IPS-15b (cell line): ENCODE measurements around the gene SCAPER.

Source experiments
- H3K27me3 ChIP-seq: one replicate; pipeline ENCODE4 v1.6.1; 2013; ENCODE audit warnings: low read length; ENCODE audit not compliant: control insufficient read depth, insufficient read depth
- H3K36me3 ChIP-seq: one replicate; pipeline ENCODE4 v1.6.1; 2013; ENCODE audit warnings: low read length; ENCODE audit not compliant: control insufficient read depth, insufficient read depth
- H3K4me1 ChIP-seq: one replicate; pipeline ENCODE4 v1.6.1; 2013; ENCODE audit warnings: mild to moderate bottlenecking, low read length; ENCODE audit not compliant: control insufficient read depth, insufficient read depth
- H3K4me3 ChIP-seq: one replicate; pipeline ENCODE4 v1.5.1; 2013; ENCODE audit warnings: low read depth, low read length
- H3K9ac ChIP-seq: one replicate; pipeline ENCODE4 v1.6.1; 2013; ENCODE audit warnings: low read depth, mild to moderate bottlenecking, low read length
- H3K9me3 ChIP-seq: one replicate; pipeline ENCODE4 v1.6.1; 2013; ENCODE audit warnings: mild to moderate bottlenecking, low read length; ENCODE audit not compliant: control insufficient read depth, insufficient read depth

The SCAPER gene

DNA sequence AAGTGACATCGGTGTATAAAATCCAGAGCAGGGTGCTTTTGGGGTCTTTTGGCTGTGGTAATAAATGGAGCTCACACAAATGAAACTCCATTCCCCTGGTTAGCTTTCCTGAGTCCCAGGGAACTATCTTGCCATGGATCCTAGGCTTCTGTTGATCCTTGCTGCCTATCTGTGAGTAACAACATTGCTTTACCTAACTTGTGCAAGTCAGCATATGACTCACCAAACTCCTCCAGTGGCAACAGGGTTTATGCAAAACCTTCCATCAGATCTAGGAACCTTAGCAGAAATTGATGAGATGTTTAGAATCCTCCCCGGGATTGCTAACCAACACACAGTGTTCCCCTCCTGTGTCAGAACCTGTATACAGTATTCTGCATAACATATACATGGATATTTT lies 105.4 kb downstream of the SCAPER start:
- Histone ChIP-seq H3K4me3 (no peak overlapping the region), H3K9ac (no peak overlapping the region), H3K36me3 (no peaks in the 10 kb centered on the region), H3K4me1 (no peaks in the 10 kb centered on the region), H3K27me3 (no peaks in the 10 kb centered on the region), H3K9me3 (no peaks in the 10 kb centered on the region)

- Histone ChIP-seq H3K9ac (no peak overlapping the region), H3K4me1 (peaks cover 8% of the 10 kb centered on the region), H3K4me3 (no peak overlapping the region), H3K27me3 (no peaks in the 10 kb centered on the region), H3K36me3 (no peaks in the 10 kb centered on the region), H3K9me3 (no peaks in the 10 kb centered on the region)
These were observed 109.9 kb downstream of the SCAPER start for GRCh38 chr15:76795217-76795616.

DNA sequence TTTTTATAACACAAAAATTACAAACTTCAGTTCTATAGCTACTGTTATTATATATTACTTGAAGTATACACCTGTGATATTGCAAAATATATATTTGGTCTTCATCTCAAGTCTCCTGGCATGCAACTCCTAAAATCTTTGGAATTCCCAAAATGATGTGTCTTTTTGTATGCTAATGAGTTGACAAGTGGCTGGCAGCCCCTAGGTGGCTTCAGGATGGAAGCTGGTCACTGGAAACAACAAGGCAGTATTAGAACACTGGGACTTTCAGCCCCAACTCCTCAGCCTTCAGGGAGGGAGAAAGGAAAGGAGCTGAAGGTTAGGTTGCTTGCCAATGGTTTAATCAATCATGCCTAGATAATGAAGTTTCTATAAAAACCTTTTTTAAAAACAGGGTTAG lies 112.0 kb downstream of the SCAPER start:
- no peak overlapping the region for H3K4me3 ChIP-seq
- peaks cover 8% of the 10 kb centered on the region for H3K4me1 ChIP-seq
- H3K27me3 ChIP-seq: no peaks in the 10 kb centered on the region
- no peak overlapping the region for H3K9ac ChIP-seq
- no peaks in the 10 kb centered on the region for H3K36me3 ChIP-seq
- H3K9me3 ChIP-seq: no peaks in the 10 kb centered on the region

DNA sequence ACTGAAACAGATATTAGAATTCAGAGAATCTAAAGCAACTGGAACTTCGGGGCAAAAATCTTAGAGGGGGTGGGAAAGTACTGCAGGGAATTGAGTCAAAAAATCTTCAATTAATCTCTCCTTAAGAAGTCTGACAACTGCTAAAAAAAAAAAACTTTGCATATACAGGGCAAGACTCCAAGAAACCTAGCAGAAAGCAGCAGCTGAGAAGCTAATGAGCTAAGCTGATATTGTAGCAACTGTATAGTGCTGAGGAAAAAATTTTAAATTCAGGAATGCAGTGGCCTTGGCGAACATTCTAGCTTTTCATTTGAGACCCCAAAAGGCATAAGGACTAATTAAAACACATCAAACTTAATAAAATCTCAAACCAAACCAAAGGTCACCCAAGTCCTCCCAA lies 113.6 kb downstream of the SCAPER start:
- Histone ChIP-seq H3K4me3 (no peak overlapping the region), H3K27me3 (no peaks in the 10 kb centered on the region), H3K9ac (no peak overlapping the region), H3K9me3 (no peaks in the 10 kb centered on the region), H3K4me1 (peaks cover 8% of the 10 kb centered on the region), H3K36me3 (no peaks in the 10 kb centered on the region)

DNA sequence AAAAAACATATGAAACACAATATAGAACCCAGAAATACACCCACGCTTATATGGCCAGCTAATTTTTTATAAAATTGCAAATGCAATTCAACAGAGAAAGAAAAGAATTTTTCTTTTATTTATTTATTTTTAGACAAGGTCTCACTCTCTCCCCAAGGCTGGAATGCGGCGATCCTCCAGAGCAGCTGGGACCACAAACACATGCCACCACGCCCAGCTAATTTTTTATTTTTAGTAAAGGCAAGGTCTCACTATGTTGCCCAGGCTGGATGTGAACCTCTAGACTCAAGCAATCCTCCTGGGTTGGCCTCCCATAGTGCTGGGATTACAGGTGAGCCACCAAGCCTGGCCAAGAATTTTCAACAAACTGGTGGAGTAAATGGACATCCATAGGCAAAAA lies 117.9 kb downstream of the SCAPER start:
- H3K4me1 ChIP-seq: no peaks in the 10 kb centered on the region
- H3K9me3 ChIP-seq: no peaks in the 10 kb centered on the region
- no peaks in the 10 kb centered on the region for H3K27me3 ChIP-seq
- H3K4me3 ChIP-seq: no peak overlapping the region
- no peak overlapping the region for H3K9ac ChIP-seq
- no peaks in the 10 kb centered on the region for H3K36me3 ChIP-seq

DNA sequence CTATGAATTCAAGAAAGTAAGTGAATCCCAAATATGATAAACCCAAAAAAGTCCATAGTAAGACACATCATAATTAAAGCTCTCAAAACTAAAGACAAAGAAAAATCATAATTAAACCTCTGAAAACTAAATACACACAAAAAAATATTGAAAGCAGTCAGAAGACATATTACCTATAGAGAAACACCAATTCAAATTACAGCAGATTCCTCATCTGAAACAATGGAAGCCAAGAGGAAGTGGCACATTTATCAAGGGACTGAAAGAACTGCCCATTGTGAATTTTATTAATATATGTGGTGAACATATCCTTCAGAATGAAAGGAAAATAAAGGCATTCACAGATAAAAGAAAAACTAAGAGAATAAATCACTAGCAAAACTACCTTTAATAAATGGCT lies 128.2 kb downstream of the SCAPER start:
- no peaks in the 10 kb centered on the region for H3K27me3 ChIP-seq
- H3K9ac ChIP-seq: no peak overlapping the region
- H3K4me3 ChIP-seq: no peak overlapping the region
- H3K4me1 ChIP-seq: no peaks in the 10 kb centered on the region
- no peaks in the 10 kb centered on the region for H3K9me3 ChIP-seq
- H3K36me3 ChIP-seq: no peaks in the 10 kb centered on the region

- Histone ChIP-seq H3K9me3 (no peaks in the 10 kb centered on the region), H3K4me3 (no peak overlapping the region), H3K27me3 (no peaks in the 10 kb centered on the region), H3K36me3 (no peaks in the 10 kb centered on the region), H3K9ac (no peak overlapping the region), H3K4me1 (no peaks in the 10 kb centered on the region)
These were observed 128.7 kb downstream of the SCAPER start for GRCh38 chr15:76776480-76776879.

GRCh38 chr15:76773234-76773633 lies 131.9 kb downstream of the SCAPER start:
- H3K36me3 ChIP-seq: no peaks in the 10 kb centered on the region
- no peak overlapping the region for H3K4me3 ChIP-seq

GRCh38 chr15:76772776-76773175 lies 132.4 kb downstream of the SCAPER start:
- no peaks in the 10 kb centered on the region for H3K9me3 ChIP-seq

More at GRCh38 chr15:76773234-76773633, 131.9 kb downstream of the SCAPER start:
- no peaks in the 10 kb centered on the region for H3K4me1 ChIP-seq
- no peaks in the 10 kb centered on the region for H3K9me3 ChIP-seq
- H3K27me3 ChIP-seq: no peaks in the 10 kb centered on the region
- H3K9ac ChIP-seq: no peak overlapping the region

DNA sequence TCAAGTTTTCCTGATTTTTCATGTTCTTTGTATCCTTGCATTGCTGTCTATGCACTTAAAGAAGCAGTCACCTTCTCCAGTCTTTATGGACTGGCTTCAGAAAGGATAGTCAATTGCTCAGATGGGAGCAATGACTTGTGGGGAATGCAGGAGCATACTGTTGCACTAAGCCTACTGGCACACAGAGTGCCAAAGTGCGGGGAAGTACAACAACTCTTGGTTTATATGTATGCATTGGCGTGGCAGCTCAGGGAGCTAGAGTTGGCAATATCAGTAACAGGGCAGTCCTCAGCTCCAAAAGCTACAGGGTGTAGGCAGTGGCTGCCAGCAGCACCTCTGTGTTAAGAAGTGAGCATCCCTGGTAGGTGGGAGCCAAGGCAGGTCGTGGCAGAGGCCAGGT lies 141.1 kb downstream of the SCAPER start:
- H3K36me3 ChIP-seq: peaks cover 3% of the 10 kb centered on the region
- no peaks in the 10 kb centered on the region for H3K9me3 ChIP-seq
- H3K4me1 ChIP-seq: no peaks in the 10 kb centered on the region
- no peaks in the 10 kb centered on the region for H3K27me3 ChIP-seq
- no peak overlapping the region for H3K4me3 ChIP-seq
- H3K9ac ChIP-seq: no peak overlapping the region

More at GRCh38 chr15:76772776-76773175, 132.4 kb downstream of the SCAPER start:
- no peaks in the 10 kb centered on the region for H3K27me3 ChIP-seq
- no peaks in the 10 kb centered on the region for H3K4me1 ChIP-seq
- no peak overlapping the region for H3K4me3 ChIP-seq
- no peak overlapping the region for H3K9ac ChIP-seq
- H3K36me3 ChIP-seq: no peaks in the 10 kb centered on the region

DNA sequence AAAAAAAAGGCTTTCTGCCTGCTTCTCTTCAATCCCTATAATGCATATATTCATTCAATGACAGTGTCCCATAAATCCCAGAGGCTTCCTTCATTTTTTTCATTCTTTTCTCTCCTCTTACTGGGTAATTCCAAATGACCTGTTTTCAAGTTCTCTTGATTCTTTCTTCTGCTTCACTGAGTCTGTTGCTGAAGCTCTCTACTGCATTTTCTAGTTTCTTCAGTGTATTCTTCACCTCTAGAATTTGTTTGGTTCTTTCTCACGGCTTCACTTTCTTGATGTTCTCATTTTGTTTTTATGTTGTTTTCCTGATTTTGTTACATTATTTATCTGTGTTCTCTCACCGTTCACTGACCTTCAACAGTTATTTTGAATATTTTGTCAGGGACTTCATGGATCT lies 141.6 kb downstream of the SCAPER start:
- no peak overlapping the region for H3K4me3 ChIP-seq
- H3K9ac ChIP-seq: no peak overlapping the region
- H3K4me1 ChIP-seq: no peaks in the 10 kb centered on the region
- no peaks in the 10 kb centered on the region for H3K9me3 ChIP-seq
- H3K27me3 ChIP-seq: no peaks in the 10 kb centered on the region
- peaks cover 3% of the 10 kb centered on the region for H3K36me3 ChIP-seq

DNA sequence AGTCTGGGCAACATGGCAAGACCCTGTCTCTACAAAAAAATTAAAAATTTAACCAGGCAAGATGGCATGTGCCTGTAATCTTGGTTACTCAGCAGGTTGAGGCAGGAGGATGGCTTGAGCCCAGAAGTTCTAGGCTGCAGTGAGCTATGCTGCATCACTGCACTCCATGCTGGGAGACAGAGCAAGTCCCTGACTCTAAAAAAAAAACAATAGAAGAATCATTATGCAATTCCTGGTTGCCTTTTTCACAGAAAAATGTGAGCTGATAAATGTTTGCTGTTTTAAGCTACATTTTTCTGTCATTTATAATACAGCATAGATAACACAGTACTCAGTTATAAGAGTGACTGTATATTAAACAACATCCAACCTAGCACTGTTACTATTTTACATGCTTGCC lies 148.8 kb downstream of the SCAPER start:
- Histone ChIP-seq H3K4me3 (no peak overlapping the region), H3K36me3 (no peaks in the 10 kb centered on the region), H3K4me1 (no peaks in the 10 kb centered on the region), H3K27me3 (no peaks in the 10 kb centered on the region), H3K9ac (no peak overlapping the region), H3K9me3 (no peaks in the 10 kb centered on the region)

DNA sequence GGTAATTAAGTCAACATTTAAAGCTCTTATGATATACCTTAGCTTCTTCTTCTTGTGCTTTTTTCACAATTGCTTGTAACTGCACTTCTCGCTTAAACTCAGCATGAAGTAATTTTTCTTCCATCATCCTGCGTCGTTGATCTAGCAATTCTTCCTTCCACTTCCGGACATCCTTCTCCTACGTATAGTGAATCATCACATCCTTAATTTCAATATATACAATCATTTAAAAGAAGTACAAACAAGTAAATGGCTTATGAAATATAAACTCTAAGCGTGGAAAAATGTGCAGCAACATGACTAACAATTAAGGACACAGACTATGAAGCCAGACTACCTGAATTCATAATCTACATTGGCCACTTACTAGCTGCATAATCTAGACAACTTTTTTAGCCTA lies 151.4 kb downstream of the SCAPER start:
- Histone ChIP-seq H3K9me3 (no peaks in the 10 kb centered on the region), H3K27me3 (no peaks in the 10 kb centered on the region), H3K4me3 (no peak overlapping the region), H3K4me1 (no peaks in the 10 kb centered on the region), H3K9ac (no peak overlapping the region), H3K36me3 (no peaks in the 10 kb centered on the region)
